ENCODE results near the gene COPS4.
A peak's percentile ranks its signal among the peaks of the same experiment; 100 is the strongest.
"Not testable (repeated sequence)": the region's sequence is repeated elsewhere in the genome, so short reads cannot be mapped to it uniquely, and the experiment has no call there.

COPS4 gene

GRCh38 chr4:83089410-83090157, 54.6 kb downstream of the COPS4 start:
- no peak for DNase-seq

DNA sequence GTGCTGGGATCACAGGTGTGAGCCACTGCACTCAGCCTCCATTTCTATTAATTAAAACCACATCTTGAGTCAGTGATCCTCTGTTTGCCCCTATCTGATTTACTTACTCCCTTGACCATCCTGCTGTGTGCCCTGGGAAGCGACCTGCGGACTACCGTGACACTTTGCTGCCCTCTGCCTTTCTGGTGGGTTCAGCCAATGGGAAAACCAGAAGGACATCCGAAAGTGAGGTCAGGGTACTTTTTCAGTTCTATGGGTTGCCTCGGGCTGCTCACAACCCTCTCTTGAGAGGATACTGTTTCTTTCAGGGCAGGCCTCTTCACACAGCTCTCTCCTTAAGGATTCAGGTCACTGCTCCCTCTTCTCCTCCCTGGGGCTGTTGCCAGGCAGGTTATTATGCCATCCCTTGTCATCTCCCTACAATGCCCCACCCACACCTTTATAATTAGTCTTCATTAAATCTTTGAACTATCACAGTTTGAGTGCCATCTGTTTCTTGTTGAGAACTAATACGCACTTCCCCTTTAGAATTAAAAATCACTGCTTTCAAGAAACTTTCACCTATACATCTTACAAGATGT, 58.2 kb downstream of the COPS4 start:
- peak; percentile 13 for DNase-seq

DNA sequence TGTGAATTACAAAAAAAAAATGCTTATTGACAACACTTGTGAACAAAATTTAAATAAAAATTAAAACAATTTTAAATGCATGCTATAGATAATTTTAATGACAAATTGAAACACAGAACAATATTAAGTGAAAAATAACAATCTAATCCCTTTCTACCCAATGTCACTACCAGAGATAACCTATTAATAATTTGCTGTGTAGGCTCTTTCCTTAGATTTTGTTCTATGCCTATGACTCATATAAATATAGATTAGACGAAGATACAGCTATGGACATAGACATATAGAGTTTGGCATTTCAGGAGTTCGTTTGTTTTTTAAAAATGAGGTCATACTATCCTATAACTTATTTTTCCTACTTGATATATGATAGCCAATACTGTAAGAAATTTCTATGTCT, 61.4 kb downstream of the COPS4 start:
- DNase-seq: no peak

DNA sequence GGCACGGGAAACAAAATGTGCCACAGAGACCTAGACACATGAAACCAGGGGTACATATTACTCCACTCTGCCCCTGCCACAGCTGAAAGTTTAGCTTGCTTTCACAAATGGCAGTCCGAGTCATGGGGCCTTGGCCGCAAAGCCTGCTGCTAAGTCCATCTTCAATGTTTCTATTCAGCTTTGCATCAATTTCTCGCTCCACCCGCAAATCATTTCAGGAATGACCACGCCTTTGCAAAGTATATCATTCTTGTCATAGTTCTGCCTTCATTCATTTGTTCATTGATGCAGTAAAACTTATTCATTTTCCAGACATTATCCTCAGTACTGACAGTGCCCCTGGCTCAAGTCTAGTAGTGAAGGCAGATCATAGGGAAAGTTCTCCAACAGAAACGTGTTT, 70.0 kb downstream of the COPS4 start:
- no peak for DNase-seq

DNA sequence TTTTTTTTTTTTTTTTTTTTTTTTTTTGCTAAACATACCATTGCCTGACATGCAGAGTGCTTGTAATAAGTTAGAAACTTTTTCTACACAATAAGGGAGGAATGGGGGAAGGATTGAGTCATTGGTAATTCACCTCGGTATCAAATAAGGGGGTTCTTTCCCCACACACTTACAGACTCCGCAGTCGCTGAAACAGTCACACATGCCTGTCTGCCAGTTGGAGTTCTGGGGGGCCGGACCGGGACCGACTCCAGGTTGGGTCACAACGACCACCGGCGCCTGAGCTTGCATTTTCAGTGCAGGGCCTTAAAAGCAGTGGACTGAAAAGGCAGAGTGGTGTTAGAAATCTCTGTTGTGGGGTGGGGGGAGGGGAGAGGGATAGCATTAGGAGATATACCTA, 72.6 kb downstream of the COPS4 start:
- no peak for DNase-seq

DNA sequence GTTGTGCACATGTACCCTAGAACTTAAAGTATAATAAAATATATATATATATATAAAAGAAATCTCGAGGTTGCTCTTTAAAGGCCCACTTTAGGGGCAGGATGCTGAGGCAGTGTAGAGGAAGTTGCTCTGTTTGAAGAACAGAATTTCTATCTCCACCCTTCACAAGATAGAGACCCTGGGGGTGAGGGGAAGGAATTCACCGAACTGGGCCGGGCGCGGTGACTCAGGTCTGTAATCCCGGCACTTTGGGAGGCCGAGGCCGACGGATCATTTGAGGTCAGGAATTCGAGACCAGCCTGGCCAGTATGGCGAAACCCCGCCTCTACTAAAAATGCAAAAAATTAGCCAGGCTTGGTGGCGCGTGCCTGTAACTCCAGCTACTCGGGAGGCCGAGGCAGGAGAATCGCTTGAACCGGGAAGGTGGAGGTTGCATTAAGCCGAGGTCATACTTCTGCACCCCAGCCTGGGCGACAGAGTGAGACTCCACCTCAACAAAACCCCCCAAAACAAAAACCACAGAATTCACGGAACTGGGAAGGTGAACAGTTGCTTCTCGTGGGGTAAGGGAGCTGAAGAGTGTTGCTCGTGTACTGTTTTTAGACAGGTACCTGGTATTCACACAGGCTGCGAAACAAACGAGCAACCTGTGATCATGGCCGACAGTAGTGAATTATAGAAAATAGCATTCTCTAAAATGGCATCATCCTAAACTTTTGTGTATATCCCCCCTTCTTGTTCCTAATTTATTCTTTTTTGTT, 73.3 kb downstream of the COPS4 start:
- DNase-seq: no peak

- DNase-seq: no peak
Measured at GRCh38 chr4:83109480-83110222, 74.7 kb downstream of the COPS4 start.

GRCh38 chr4:83110223-83110945, 75.4 kb downstream of the COPS4 start:
- DNase-seq: peak; percentile 55

- DNase-seq: no peak
Measured at GRCh38 chr4:83110970-83111750, 76.2 kb downstream of the COPS4 start.

GRCh38 chr4:83111751-83112141, 76.8 kb downstream of the COPS4 start:
- not testable (repeated sequence) for DNase-seq

GRCh38 chr4:83112231-83112630, 77.2 kb downstream of the COPS4 start:
- no peak for DNase-seq

DNA sequence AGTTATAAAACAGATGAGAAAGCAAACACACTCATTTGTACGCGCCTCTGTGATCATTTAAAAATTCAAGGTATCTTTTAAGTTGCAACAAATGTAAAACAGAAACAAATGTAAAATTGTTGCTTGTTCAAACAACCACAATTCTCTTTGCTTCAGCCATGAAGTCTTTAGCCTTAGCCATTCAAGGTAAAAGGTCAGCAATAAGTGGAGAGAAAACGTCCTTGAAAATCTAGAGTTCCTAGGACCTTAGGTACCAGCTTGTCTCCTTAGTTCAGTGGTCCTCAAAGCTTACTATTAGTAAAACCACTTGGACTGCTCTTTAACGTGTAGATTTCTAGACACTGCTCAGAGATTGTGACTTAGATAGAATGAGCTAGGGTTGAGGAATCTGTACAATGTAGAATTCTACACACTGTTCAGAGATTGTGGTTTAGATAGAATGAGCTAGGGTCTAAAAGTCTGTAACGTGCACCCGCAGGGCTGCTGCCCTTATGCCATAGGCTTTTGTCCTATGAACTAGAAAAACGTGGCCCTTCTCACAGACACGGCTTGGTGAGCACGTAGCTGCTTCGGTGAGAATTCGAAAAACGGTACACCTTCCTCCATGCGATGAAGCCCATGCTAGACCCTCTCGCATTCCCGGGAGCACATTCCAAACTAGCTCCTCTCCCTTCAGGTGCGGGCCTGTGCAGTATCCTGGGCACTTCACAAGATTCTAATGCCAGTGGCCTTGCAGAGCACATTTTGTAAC, 77.9 kb downstream of the COPS4 start:
- no peak for DNase-seq

- no peak for DNase-seq
Measured at GRCh38 chr4:83113429-83113786, 78.4 kb downstream of the COPS4 start.

GRCh38 chr4:83114576-83114975, 79.6 kb downstream of the COPS4 start, which contains the start of gene PLAC8:
Gene PLAC8, minus strand, starts transcription at chr4:83114729. Its CDS starts 6,808 bp downstream, at chr4:83107921.
- DNase-seq: no peak

DNA sequence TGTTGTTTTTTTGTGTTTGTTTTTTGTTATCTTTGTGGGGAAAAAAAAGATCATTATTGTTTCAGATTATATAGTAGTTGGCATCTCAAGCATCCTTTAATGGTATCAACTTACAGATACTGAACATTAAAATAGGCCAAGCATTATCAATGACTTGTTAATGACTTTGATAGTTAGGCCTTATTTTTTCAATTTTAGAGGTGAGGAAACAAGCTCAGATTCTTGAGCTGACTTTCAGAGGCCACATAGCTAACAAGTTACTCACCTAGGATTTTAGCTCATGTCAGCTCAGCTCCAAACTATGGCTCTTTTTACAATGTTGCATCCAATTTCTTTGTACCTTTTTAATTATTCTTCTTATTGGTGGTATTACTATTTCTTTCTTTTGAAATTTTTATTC, 80.0 kb downstream of the COPS4 start:
- no peak for DNase-seq

GRCh38 chr4:83115656-83116285, 80.8 kb downstream of the COPS4 start:
- no peak for DNase-seq

- DNase-seq: no peak
Measured at GRCh38 chr4:83118869-83119268, 83.9 kb downstream of the COPS4 start.

- no peak for DNase-seq
Measured at GRCh38 chr4:83121246-83121645, 86.3 kb downstream of the COPS4 start.

DNA sequence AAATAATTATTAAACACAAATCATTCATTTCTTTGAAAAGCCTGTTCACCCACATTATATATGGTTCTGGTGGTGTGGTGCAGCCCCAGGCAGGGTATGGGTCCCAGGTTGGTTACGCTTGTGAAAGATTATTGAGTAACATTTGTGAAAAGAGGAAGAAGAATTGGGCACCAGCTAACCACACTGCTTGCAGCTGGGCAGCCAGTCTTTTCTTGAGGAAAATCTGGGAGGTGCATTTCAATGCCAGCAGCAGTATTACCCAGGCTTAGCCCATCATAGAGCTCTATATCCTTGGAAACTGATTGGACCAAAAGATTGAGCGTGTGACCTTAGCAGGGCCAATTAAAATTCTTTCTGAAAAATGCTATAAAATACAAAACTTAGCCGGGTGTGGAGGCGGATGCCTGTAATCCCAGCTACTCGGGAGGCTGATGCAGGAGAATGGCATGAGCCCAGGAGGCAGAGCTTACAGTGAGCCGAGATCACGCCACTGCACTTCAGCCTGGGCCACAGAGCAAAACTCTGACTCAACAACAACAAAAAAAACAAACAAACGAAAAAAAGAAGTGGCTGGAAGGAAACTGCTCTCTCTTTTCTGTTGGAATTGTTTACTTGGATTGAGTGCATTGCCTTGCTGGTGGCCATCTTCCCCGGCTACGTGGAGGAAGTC, 89.3 kb downstream of the COPS4 start:
- DNase-seq: no peak

Data from NCI-H524 treated with DMSO at 0.1 percent for 48 hours (cell line).